Caco-2 (cell line): Measurements from ENCODE around the gene PRKAG2. TPM values are rescaled to one million over a fixed set of nuclear protein-coding genes. Genes with fewer than 3 reads are reported as not detected.

ENCODE experiments used
- BruUV-seq: library from RNA; stranded (reverse); fragments of 400-500 nt; replicated peaks from 2 replicates; lab custom pipeline; 2021; lab: Mats Ljungman, UMichigan
- CTCF ChIA-PET: fragments of 300-600 bp; sonication (Branson Sonifier 250); formaldehyde crosslinking; loops from one replicate; lab custom pipeline; 2022; ENCODE audit warnings: antibody characterized with exemption; lab: Charles Lee
- POLR2A ChIA-PET: fragments of 300-600 bp; sonication (Branson Sonifier 250); formaldehyde crosslinking; loops from one replicate; lab custom pipeline; 2022; ENCODE audit warnings: antibody characterized with exemption; lab: Charles Lee
- DNase-seq, 2 experiments: peaks; one replicate each; pipeline versions ENCODE4 v3.0.0 to v3.0.0-alpha.2; 2020 to 2022
- H3K27me3 ChIP-seq: replicated peaks from 2 replicates; pipeline ENCODE4 v1.6.0; 2011; ENCODE audit warnings: low read length; ENCODE audit not compliant: control insufficient read depth, insufficient read depth
- H3K36me3 ChIP-seq: 2 replicates; pipeline ENCODE4 v1.5.1; 2011; ENCODE audit warnings: low read length; ENCODE audit not compliant: control insufficient read depth, insufficient read depth
- H3K4me1 ChIP-seq: fragments of 250-450 bp; sonication (Bioruptor Pico); 2 replicates; pipeline ENCODE4 v1.5.1; 2020; ENCODE audit warnings: mild to moderate bottlenecking
- H3K4me3 ChIP-seq: 2 replicates; pipeline ENCODE4 v1.5.1; 2011; ENCODE audit warnings: low read depth, mild to moderate bottlenecking, control low read depth, low read length
- H3K9me3 ChIP-seq: fragments of 250-450 bp; sonication (Bioruptor Pico); 2 replicates; pipeline ENCODE4 v1.5.1; 2020; ENCODE audit warnings: mild to moderate bottlenecking, moderate library complexity
- H3K27ac Mint-ChIP-seq: one replicate; pipeline ENCODE4 v1.8.0; 2022; ENCODE audit warnings: mixed read lengths; ENCODE audit not compliant: unreplicated experiment
- H3K27me3 Mint-ChIP-seq: one replicate; pipeline ENCODE4 v1.8.0; 2022; ENCODE audit warnings: mixed read lengths; ENCODE audit not compliant: insufficient read depth, unreplicated experiment
- H3K36me3 Mint-ChIP-seq: one replicate; pipeline ENCODE4 v1.8.0; 2022; ENCODE audit warnings: mild to moderate bottlenecking, mixed read lengths; ENCODE audit not compliant: insufficient read depth, unreplicated experiment
- H3K4me1 Mint-ChIP-seq: one replicate; pipeline ENCODE4 v1.8.0; 2022; ENCODE audit warnings: low read depth, mixed read lengths; ENCODE audit not compliant: unreplicated experiment
- H3K4me3 Mint-ChIP-seq: one replicate; pipeline ENCODE4 v1.8.0; 2022; ENCODE audit warnings: mild to moderate bottlenecking, moderate library complexity, mixed read lengths; ENCODE audit not compliant: unreplicated experiment
- H3K9me3 Mint-ChIP-seq: one replicate; pipeline ENCODE4 v1.8.0; 2022; ENCODE audit warnings: mixed read lengths; ENCODE audit not compliant: unreplicated experiment
- CTCF ChIP-seq, 2 experiments: fragments of 200-600 bp in 1 of 2; IDR thresholded peaks; 1 replicate in 1 of 2; 2 replicates in 1 of 2; pipeline versions ENCODE4 v1.5.1 to v1.8.0; 2011 to 2022; ENCODE audit warnings: antibody characterized with exemption in 1 of 2, control low read depth in 1 of 2, inconsistent platforms in 1 of 2, low read depth in 1 of 2, low read length in 1 of 2, mild to moderate bottlenecking in 1 of 2, moderate library complexity in 1 of 2; ENCODE audit not compliant: insufficient read depth in 1 of 2, severe bottlenecking in 1 of 2, unreplicated experiment in 1 of 2
- intact Hi-C: fragments of 100-400 bp; cut with micrococcal nuclease; formaldehyde crosslinking; loops from one replicate; pipeline ENCODE4 v1.10.0; 2022; ENCODE audit not compliant: unreplicated experiment
- total RNA-seq: library from RNA; stranded (reverse); gene quantifications from 2 replicates; pipeline ENCODE4 v1.2.3, GENCODE V29; 2022

The PRKAG2 gene
- total RNA-seq, 1 experiment from 2014 or later: 15.9 TPM

DNA sequence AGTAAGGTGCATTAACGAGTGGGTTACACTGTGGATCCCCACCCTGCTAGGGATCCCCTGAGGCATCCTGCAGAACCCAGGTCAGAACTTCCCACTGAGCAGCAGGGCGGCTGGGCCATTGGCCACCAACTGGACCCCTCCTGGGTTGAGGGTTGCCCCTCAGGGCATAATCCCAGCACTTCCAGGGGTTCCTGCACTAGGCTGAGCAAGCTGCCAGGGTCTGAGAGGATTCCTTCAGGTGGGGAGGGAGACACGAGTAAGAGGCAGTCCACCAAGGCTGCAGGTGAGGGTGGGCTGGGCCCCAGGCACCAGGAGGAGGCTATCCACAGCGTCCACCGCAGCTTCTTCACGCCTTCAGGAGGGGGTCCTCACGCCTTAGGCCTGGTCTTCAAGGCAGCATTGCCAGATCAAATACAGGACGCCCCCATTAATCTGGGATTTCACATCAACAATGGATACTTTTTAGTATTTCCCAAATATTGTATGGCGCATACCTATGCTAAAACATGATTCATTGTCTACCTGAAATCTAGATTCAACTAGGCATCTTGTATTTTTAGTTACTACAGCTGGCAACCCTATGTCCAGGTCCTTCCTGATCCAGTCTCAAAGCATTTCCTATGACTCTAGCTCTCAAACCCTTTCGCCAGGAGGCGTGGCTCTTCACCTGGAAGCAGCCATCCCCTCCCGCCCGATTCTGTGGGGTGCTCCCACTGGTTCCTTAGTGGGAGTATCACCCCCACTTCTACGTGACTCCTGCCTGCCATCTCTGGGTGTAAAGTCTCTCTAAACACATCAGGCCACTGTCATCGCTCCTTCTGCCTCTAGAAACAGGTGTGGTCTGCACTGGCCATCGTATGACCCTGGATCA is 4.1 kb downstream of the PRKAG2 start:
- BruUV-seq: no TSS peak
- ChIA-PET POLR2A (no interaction called here), CTCF (no interaction called here)
- intact Hi-C loops: loop anchor here (10.0 kb wide), 1 partner anchor 272 kb away; no protein-coding TSS in a partner anchor
- H3K27me3 Mint-ChIP-seq: no peaks in the 10 kb centered on the region
- Histone ChIP-seq H3K9me3 (no peaks in the 10 kb centered on the region), H3K27me3 (no peaks in the 10 kb centered on the region; the same call in 1 of the 2 replicates), H3K4me1 (0 out of 2 replicates have a peak, but pooled peaks cover 7% of the 10 kb centered on the region), H3K36me3 (no peaks in the 10 kb centered on the region), H3K4me3 (no peak overlapping the region)
- no peak overlapping the region for H3K4me3 Mint-ChIP-seq
- H3K9me3 Mint-ChIP-seq: no peaks in the 10 kb centered on the region
- no peak for DNase-seq
- H3K36me3 Mint-ChIP-seq: no peaks in the 10 kb centered on the region
- no peaks in the 10 kb centered on the region for H3K4me1 Mint-ChIP-seq
- TF ChIP-seq CTCF (IDR thresholded peaks at IDR 0.05; ENCODE audit: insufficient read depth in 1 of 2, low read depth in 1 of 2, low read length in 1 of 2, severe bottlenecking in 1 of 2, unreplicated experiment in 1 of 2): no peak
- H3K27ac Mint-ChIP-seq: no peak overlapping the region

- no peaks in the 10 kb centered on the region for H3K4me1 Mint-ChIP-seq
- CTCF ChIA-PET: no interaction called here
- no TSS peak for BruUV-seq
These were observed 5.0 kb downstream of the PRKAG2 start for GRCh38 chr7:151871904-151872303.

More at GRCh38 chr7:151871904-151872303, 5.0 kb downstream of the PRKAG2 start:
- TF ChIP-seq CTCF (IDR thresholded peaks at IDR 0.05; ENCODE audit: insufficient read depth in 1 of 2, low read depth in 1 of 2, low read length in 1 of 2, severe bottlenecking in 1 of 2, unreplicated experiment in 1 of 2): no peak
- no peaks in the 10 kb centered on the region for H3K36me3 Mint-ChIP-seq
- Histone ChIP-seq H3K9me3 (no peaks in the 10 kb centered on the region), H3K36me3 (no peaks in the 10 kb centered on the region), H3K4me1 (0 out of 2 replicates have a peak, but pooled peaks cover 7% of the 10 kb centered on the region), H3K4me3 (no peak overlapping the region), H3K27me3 (no peaks in the 10 kb centered on the region; the same call in 1 of the 2 replicates)
- DNase-seq: no peak
- POLR2A ChIA-PET: no interaction called here
- no peak overlapping the region for H3K27ac Mint-ChIP-seq
- no peaks in the 10 kb centered on the region for H3K9me3 Mint-ChIP-seq
- H3K27me3 Mint-ChIP-seq: no peaks in the 10 kb centered on the region
- intact Hi-C loops: loop anchor here (10.0 kb wide), 1 partner anchor 273 kb away; no protein-coding TSS in a partner anchor
- no peak overlapping the region for H3K4me3 Mint-ChIP-seq
